GM21381 (cell line): ENCODE results near the gene PRUNE2.

Experiments used
- ATAC-seq: cut with Tn5 transposase; IDR thresholded peaks from one replicate; pipeline ENCODE4 v1.9.1; 2021; ENCODE audit warnings: mild to moderate bottlenecking, moderate library complexity; ENCODE audit not compliant: unreplicated experiment

Gene PRUNE2

GRCh38 chr9:76741524-76741923 lies 164.4 kb downstream of the PRUNE2 start:
- ATAC-seq, result no peak

- no peak for ATAC-seq
Measured at GRCh38 chr9:76738402-76738801, 167.5 kb downstream of the PRUNE2 start.

GRCh38 chr9:76737154-76737902 lies 168.6 kb downstream of the PRUNE2 start:
- ATAC-seq, result no peak

- no peak for ATAC-seq
Measured at GRCh38 chr9:76734716-76735115, 171.2 kb downstream of the PRUNE2 start.

- no peak for ATAC-seq
Measured at GRCh38 chr9:76733096-76733495, 172.8 kb downstream of the PRUNE2 start.

- ATAC-seq, result no peak
Measured at GRCh38 chr9:76732341-76732958, 173.5 kb downstream of the PRUNE2 start.

- ATAC-seq, result no peak
Measured at GRCh38 chr9:76730801-76731200, 175.1 kb downstream of the PRUNE2 start.

- no peak for ATAC-seq
Measured at GRCh38 chr9:76729980-76730737, 175.8 kb downstream of the PRUNE2 start.

GRCh38 chr9:76729116-76729515 lies 176.8 kb downstream of the PRUNE2 start:
- no peak for ATAC-seq

- ATAC-seq, result no peak
Measured at GRCh38 chr9:76725885-76726284, 180.0 kb downstream of the PRUNE2 start.

- no peak for ATAC-seq
Measured at GRCh38 chr9:76725011-76725546, 180.8 kb downstream of the PRUNE2 start.

- ATAC-seq, result no peak
Measured at GRCh38 chr9:76720245-76720644, 185.7 kb downstream of the PRUNE2 start.

GRCh38 chr9:76718166-76718565 lies 187.7 kb downstream of the PRUNE2 start:
- no peak for ATAC-seq

GRCh38 chr9:76717613-76718012 lies 188.3 kb downstream of the PRUNE2 start:
- ATAC-seq, result no peak

GRCh38 chr9:76717176-76717575 lies 188.7 kb downstream of the PRUNE2 start:
- ATAC-seq, result no peak

GRCh38 chr9:76716085-76716672 lies 189.7 kb downstream of the PRUNE2 start:
- ATAC-seq, result no peak

- ATAC-seq, result no peak
Measured at GRCh38 chr9:76713381-76713780, 192.5 kb downstream of the PRUNE2 start.

GRCh38 chr9:76709020-76709419 lies 196.9 kb downstream of the PRUNE2 start:
- no peak for ATAC-seq

- ATAC-seq, result no peak
Measured at GRCh38 chr9:76707510-76707909, 198.4 kb downstream of the PRUNE2 start.

- no peak for ATAC-seq
Measured at GRCh38 chr9:76704593-76705204, 201.2 kb downstream of the PRUNE2 start.

GRCh38 chr9:76703270-76703669 lies 202.6 kb downstream of the PRUNE2 start:
- no peak for ATAC-seq
